Right forelimb (tissue), 1 donor: Measurements from ENCODE around the gene MAGEA12.
"Not testable (repeated sequence)": the region's sequence is repeated elsewhere in the genome, so short reads cannot be mapped to it uniquely, and the experiment has no call there.

Experiments
- DNase-seq: peaks from one replicate; pipeline ENCODE4 v3.0.0-alpha.2; 2018

MAGEA12 gene

DNA sequence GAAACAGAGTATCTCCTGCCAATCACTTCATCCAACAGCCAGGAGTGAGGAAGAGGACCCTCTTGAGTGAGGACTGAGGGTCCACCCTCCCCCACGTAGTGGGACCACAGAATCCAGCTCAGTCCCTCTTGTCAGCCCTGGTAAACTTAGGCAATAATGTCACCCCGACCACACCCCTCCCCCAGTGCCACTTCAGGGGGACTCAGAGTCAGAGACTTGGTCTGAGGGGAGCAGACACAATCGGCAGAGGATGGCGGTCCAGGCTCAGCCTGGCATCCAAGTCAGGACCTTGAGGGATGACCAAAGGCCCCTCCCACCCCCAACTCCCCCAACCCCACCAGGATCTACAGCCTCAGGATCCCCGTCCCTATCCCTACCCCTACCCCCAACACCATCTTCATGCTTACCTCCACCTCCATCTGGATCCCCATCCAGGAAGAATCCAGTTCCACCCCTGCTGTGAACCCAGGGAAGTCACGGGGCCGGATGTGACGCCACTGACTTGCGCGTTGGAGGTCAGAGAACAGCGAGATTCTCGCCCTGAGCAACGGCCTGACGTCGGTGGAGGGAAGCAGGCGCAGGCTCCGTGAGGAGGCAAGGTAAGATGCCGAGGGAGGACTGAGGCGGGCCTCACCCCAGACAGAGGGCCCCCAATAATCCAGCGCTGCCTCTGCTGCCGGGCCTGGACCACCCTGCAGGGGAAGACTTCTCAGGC lies at the start of gene MAGEA12, which contains the start of gene CSAG1:
Gene MAGEA12, plus strand, starts transcription at position 497 of the 715 bp plus-strand sequence. CDS start 2,405 bp downstream, outside the sequence.
Gene CSAG1, minus strand, starts transcription at position 461 of the 715 bp plus-strand sequence. CDS start 1,261 bp downstream, outside the sequence.
- DNase-seq, result no peak

GRCh38 chrX:152697952-152698931 lies 35.3 kb upstream of the MAGEA12 start, which contains the start of gene MAGEA3:
MAGEA3 (plus strand) TSS chrX:152698794; CDS start chrX:152700833, 2,039 bp downstream.
- DNase-seq, result not testable (repeated sequence)

DNA sequence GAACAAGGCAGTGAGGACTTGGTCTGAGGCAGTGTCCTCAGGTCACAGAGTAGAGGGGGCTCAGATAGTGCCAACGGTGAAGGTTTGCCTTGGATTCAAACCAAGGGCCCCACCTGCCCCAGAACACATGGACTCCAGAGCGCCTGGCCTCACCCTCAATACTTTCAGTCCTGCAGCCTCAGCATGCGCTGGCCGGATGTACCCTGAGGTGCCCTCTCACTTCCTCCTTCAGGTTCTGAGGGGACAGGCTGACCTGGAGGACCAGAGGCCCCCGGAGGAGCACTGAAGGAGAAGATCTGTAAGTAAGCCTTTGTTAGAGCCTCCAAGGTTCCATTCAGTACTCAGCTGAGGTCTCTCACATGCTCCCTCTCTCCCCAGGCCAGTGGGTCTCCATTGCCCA lies 33.2 kb upstream of the MAGEA12 start:
- not testable (repeated sequence) for DNase-seq

- DNase-seq, result not testable (repeated sequence)
These were observed 27.1 kb upstream of the MAGEA12 start for GRCh38 chrX:152706500-152706899.

DNA sequence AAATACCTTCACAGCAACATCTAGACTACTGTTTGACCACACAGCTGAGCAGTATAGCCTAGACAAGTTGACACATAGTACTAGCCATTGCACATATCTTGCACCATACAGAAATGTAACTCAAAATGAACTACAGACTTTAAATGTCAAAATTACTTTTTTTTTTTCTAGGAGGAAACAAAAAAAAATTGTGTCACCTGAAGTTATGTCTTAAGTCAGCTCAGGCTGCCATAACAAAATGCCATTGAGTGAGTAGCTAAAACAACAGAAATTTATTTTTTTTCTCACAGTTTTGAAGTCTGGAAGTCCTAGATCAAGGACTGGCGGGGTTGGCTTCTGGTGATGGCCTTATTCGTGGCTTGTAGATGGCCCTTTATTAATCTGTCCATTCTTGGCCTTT lies 24.4 kb upstream of the MAGEA12 start, which contains the start of gene CSAG2:
Gene CSAG2, minus strand, starts transcription at position 101 of the 400 bp plus-strand sequence. CDS start 161 bp downstream, outside the sequence.
- DNase-seq, result not testable (repeated sequence)

GRCh38 chrX:152713195-152713594 lies 20.4 kb upstream of the MAGEA12 start:
- DNase-seq, result not testable (repeated sequence)

- not testable (repeated sequence) for DNase-seq
These were observed 19.5 kb upstream of the MAGEA12 start, which contains the start of gene MAGEA2B for GRCh38 chrX:152713815-152714787. MAGEA2B (plus strand) TSS chrX:152714628; CDS start chrX:152717107, 2,479 bp downstream.

GRCh38 chrX:152725409-152725808 lies 8.1 kb upstream of the MAGEA12 start:
- no peak for DNase-seq

DNA sequence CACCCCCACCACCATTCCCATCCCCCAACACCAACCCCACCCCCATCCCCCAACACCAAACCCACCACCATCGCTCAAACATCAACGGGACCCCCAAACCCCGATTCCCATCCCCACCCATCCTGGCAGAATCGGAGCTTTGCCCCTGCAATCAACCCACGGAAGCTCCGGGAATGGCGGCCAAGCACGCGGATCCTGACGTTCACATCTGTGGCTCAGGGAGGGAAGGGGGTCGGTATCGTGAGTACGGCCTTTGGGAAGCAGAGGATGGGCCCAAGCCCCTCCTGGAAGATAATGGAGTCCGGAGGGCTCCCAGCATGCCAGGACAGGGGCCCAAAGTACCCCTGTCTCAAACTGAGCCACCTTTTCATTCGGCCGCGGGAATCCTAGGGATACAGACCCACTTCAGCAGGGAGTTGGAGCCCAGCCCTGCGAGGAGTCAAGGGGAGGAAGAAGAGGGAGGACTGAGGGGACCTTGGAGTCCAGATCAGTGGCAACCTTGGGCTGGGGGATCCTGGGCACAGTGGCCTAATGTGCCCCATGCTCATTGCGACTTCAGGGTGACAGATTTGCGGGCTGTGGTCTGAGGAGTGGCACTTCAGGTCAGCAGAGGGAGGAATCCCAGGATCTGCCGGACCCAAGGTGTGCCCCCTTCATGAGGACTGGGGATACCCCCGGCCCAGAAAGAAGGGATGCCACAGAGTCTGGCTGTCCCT lies 744 bp downstream of the MAGEA12 start:
- not testable (repeated sequence) for DNase-seq

DNA sequence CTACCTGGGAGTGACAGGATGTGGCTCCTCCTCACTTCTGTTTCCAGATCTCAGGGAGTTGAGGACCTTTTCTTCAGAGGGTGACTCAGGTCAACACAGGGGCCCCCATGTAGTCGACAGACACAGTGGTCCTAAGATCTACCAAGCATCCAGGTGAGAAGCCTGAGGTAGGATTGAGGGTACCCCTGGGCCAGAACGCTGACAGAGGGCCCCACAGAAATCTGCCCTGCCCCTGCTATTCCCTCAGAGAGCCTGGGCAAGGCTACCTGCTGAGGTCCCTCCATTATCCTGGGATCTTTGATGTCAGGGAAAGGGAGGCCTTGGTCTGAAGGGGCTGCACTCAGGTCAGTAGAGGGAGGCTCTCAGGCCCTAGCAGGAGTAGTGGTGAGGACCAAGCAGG lies 1.5 kb downstream of the MAGEA12 start:
- DNase-seq, result no peak

DNA sequence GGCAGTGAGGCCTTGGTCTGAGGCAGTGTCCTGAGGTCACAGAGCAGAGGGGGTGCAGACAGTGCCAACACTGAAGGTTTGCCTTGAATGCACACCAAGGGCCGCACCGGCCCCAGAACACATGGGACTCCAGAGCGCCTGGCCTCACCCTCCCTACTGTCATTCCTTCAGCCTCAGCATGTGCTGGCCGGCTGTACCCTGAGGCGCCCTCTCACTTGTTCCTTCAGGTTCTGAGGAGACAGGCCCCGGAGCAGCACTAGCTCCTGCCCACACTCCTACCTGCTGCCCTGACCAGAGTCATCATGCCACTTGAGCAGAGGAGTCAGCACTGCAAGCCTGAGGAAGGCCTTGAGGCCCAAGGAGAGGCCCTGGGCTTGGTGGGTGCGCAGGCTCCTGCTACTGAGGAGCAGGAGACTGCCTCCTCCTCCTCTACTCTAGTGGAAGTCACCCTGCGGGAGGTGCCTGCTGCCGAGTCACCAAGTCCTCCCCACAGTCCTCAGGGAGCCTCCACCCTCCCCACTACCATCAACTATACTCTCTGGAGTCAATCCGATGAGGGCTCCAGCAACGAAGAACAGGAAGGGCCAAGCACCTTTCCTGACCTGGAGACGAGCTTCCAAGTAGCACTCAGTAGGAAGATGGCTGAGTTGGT lies 2.4 kb downstream of the MAGEA12 start:
- no peak for DNase-seq

GRCh38 chrX:152736528-152736927 lies 3.0 kb downstream of the MAGEA12 start:
- not testable (repeated sequence) for DNase-seq

DNA sequence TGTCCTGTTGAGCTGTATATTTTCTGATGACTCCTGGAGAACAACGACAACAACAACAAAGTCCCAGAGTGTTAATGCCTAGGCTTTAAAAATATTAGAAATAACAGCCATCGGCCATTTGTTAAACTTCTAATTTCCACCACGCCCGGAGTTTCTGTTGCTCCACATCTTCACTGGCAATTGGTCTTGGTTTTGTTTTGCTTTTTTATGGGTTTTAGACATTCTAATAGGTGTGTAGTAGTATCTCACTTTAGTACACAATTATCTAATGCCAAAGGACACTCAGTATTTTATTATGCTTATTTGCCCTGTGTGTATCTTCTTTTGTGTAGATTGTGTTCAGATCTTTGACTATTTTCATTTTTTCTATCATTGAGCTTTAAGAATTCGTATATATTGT lies 5.0 kb downstream of the MAGEA12 start:
- no peak for DNase-seq

DNA sequence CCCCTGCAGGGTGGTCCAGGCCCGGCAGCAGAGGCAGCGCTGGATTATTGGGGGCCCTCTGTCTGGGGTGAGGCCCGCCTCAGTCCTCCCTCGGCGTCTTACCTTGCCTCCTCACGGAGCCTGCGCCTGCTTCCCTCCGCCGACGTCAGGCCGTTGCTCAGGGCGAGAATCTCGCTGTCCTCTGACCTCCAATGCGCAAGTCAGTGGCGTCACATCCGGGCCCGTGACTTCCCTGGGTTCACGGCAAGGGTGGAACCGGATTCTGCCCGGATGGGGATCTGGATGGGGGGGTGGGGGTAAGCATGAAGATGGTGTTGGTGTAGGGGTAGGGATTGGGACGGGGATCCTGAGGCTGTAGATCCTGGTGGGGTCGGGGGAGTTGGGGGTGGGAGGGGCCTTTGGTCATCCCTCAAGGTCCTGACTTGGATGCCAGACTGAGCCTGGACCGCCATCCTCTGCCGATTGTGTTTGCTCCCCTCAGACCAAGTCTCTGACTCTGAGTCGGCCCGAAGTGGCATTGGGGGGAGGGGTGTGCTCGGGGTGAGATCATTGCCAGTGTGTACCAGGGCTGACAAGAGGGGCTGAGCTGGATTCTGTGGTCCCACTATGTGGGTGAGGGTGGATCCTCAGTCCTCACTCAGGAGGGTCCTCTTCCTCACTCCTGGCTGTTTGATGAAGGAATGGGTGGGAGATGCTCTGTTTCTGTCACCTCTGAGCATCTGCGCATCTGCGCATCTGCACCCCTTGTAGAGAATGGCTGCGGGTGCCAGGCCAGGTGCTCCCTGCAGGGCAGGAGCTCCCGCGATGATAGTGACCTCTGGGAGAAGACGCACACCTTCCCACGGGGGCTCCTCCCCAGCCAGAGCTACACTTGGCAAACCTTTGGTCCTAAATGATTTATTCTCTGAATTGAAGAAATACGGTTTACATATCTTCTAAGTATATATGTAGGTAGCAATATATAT lies 20.4 kb downstream of the MAGEA12 start, which contains the start of gene MAGEA2:
Gene MAGEA2, minus strand, starts transcription at position 157 of the 965 bp plus-strand sequence. CDS start 2,479 bp downstream, outside the sequence.
- not testable (repeated sequence) for DNase-seq

- DNase-seq, result not testable (repeated sequence)
These were observed 21.3 kb downstream of the MAGEA12 start for GRCh38 chrX:152754871-152755270.

GRCh38 chrX:152758918-152759317 lies 25.4 kb downstream of the MAGEA12 start, which contains the start of gene CSAG3:
CSAG3 (plus strand) TSS chrX:152759218.
- DNase-seq, result not testable (repeated sequence)

DNA sequence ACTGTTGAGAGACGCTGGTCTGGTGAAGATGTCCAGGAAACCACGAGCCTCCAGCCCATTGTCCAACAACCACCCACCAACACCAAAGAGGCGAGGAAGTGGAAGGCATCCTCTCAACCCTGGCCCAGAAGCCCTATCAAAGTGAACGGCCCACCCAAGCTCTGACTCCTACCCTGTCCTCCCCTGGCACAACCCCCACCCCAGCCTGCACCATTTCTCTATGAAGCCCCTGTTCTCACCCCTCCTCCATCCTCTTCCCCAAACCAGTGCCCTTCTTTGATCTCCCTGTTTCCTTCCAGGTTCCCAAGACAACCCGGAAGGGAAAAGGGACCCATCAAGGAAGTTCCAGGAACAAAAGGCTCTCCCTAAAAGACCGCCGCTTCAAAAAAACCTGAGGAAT lies 26.0 kb downstream of the MAGEA12 start:
- DNase-seq, result not testable (repeated sequence)

GRCh38 chrX:152761582-152761981 lies 28.0 kb downstream of the MAGEA12 start:
- not testable (repeated sequence) for DNase-seq

GRCh38 chrX:152766562-152766961 lies 33.0 kb downstream of the MAGEA12 start:
- not testable (repeated sequence) for DNase-seq
